Measurements from ENCODE around the gene IGSF3. TPM values are rescaled to one million over a fixed set of nuclear protein-coding genes. Genes with fewer than 3 reads are reported as not detected.
A peak's percentile ranks its signal among the peaks of the same experiment; 100 is the strongest.
"Not testable (repeated sequence)": the region's sequence is repeated elsewhere in the genome, so short reads cannot be mapped to it uniquely, and the experiment has no call there.

Gene IGSF3
- total RNA-seq, 4 donors from 2014 or later, result 1.7 to 8.5 (median 5.1) TPM

DNA sequence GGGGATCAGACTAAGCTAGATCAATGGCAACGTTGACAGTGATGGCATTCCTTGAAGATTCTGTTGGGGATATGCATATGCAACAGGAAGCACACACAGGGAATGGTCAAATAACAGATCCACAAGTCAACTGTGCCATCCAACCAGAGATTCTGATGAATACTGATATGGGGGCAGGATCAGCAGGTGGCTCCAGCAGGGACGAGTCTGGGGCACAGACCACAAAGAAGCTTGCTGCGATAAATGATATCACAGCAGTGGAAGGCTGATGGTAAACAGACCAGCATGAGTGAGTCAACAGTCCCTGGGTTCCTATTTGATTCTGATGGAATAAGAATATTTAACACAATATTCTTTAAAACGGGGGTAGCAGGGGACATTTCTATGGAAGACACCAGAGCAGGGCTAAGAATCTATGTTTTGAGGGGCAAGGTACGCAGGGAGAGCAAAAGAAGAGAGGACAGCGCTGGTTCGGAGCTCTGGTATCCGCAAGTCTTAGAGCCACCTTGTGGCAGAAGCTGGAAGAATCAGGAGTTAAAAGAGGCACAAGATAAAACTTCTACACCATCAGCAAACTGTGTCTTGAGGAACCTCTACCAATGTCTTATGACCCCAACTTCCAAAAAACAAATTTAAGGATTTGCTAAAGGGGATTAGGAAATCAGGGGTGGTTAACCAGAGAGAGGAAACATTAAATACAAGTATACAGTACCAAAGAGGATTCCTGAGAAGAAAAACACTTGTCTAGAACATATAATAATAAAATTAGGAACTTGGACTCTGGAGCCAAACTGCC is 71.4 kb downstream of the IGSF3 start:
- not testable (repeated sequence) for H3K4me3 ChIP-seq, H3K9me3 ChIP-seq, H3K4me1 ChIP-seq, H3K27me3 ChIP-seq, H3K36me3 ChIP-seq, H3K27ac ChIP-seq
- TF ChIP-seq, protein P1, sequence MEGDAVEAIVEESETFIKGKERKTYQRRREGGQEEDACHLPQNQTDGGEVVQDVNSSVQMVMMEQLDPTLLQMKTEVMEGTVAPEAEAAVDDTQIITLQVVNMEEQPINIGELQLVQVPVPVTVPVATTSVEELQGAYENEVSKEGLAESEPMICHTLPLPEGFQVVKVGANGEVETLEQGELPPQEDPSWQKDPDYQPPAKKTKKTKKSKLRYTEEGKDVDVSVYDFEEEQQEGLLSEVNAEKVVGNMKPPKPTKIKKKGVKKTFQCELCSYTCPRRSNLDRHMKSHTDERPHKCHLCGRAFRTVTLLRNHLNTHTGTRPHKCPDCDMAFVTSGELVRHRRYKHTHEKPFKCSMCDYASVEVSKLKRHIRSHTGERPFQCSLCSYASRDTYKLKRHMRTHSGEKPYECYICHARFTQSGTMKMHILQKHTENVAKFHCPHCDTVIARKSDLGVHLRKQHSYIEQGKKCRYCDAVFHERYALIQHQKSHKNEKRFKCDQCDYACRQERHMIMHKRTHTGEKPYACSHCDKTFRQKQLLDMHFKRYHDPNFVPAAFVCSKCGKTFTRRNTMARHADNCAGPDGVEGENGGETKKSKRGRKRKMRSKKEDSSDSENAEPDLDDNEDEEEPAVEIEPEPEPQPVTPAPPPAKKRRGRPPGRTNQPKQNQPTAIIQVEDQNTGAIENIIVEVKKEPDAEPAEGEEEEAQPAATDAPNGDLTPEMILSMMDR (IDR thresholded peaks at IDR 0.05), result peak; percentile 32 to 68 (median 48)
- WGBS, 2 donors (ENCODE audit: low coverage in 1 of 2), result 7 to 11% methylated on average over 8 of the region's 8 CpGs
- ATAC-seq, result peak; percentile 74

DNA sequence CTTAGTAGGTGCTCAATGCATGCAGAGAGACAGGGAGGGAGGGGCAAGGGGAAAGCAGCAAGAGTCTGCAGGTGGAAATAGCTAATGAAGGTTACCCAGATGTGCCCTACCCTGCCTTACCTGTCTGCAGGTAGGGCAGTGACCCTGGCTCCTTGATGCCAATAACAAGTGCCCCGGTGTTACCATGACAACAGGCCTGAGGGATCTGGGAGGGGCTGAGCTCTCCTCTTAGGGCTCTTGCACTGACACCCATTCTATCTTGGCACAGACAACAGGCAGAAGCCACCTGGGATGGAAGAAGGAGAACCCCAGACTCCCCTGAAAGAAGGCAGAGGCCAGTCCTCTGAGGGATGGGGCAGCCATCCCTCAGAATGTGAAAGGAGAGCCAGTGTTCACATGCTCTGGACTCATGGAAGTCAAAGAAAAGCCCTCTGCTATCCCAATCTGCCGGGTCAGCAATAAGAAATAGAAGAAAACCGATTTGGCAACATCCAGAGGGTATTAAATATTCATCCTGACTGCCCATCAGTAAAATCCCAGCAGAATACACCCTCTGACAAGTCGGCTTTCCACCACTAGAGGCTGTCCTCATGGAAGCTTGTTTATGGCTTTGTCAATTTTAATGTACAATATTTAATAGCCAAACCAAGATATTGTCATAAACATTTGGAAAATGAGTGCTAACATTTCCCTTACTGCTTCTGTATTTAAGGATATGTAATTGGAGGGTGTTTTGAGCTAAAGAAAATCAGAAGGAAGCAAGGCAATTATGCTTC is 72.3 kb downstream of the IGSF3 start:
- not testable (repeated sequence) for ATAC-seq
- WGBS, 2 donors (ENCODE audit: low coverage in 1 of 2), result 68% methylated on average over 2 to 3 of the region's 4 CpGs

DNA sequence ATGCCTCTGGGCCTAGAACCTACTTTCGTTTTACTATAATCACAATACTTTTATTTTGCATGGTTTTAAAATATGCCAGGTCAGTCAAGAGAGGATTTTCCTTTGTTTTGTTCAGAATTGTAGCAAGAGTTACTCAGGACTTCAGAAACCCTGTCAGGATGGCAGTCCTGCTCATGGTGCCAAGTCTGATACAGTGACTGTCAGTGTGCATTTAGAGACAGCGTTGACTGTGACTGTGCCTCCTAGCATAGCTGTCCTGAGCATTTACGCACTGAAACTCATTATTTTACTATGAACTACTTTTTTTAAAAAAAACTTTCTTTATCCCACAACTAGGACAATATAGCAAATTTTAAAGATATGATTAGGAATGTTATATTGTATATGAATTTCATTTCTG is 73.6 kb downstream of the IGSF3 start:
- H3K27ac ChIP-seq, H3K36me3 ChIP-seq, H3K4me1 ChIP-seq, ATAC-seq, H3K4me3 ChIP-seq, H3K9me3 ChIP-seq, H3K27me3 ChIP-seq: not testable (repeated sequence)
- WGBS, 2 donors (ENCODE audit: low coverage in 1 of 2), result 93 to 100% methylated on average over 2 to 3 of the region's 3 CpGs

More for the DNA sequence above, 72.3 kb downstream of the IGSF3 start:
- H3K4me1 ChIP-seq, H3K4me3 ChIP-seq, H3K27me3 ChIP-seq, H3K36me3 ChIP-seq, H3K27ac ChIP-seq, H3K9me3 ChIP-seq: not testable (repeated sequence)

DNA sequence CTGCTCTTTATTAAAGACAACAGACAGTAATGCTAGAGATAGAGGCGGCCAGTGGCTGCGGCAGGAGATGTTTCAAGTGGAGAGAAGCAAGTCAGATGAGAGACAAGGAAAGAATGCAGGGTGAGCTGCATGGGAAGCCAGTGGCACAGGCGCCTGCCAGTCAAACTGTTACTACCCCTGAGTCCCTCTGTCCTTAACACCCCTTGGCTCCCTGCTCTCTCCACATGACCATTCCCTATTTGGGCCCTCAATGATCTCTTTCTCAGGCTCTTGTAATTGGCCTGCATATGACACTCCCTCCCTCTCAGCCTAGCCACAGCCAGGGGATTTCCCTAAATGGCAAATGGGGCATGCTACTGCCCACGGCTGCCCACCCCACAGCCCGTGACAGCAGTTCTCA is 74.1 kb downstream of the IGSF3 start:
- not testable (repeated sequence) for H3K27ac ChIP-seq, ATAC-seq, H3K9me3 ChIP-seq, H3K27me3 ChIP-seq, H3K36me3 ChIP-seq, H3K4me1 ChIP-seq, H3K4me3 ChIP-seq
- 100% methylated on average over 3 of the region's 5 CpGs; no CpG with 5 or more reads in 1 of the 2 donors for WGBS, 2 donors (ENCODE audit: low coverage in 1 of 2)

DNA sequence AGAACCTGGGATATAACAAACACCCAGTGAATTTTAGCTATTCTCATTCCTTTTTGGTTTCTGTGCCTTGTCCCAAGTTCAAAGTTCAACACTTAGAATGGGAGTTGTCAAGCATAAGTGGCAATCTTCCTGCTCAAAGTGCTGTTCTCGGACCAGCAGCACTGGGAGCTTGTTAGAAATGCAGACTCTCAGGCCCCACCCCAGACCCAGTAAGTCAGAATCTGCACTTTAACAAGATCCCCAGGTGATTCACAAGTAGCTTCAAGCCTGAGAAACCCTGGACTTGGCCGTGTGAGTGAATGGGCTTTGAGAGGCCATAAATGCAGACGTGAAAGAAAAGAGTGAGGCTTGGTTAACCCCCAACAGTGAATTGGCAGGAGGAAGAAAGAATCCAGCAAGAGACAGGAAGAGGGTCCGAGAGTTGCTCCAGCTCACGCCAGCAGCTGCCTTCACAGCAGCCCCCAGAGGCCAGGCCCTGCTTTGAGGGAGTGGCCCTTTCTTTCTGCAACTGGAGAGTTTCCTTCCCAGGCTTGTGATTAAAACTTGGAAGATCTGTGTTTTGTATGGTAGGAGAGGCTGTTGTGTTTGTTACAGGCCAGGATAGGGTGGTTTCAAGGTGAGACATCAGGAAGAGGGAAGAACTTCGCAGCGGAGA is 75.5 kb downstream of the IGSF3 start:
- not testable (repeated sequence) for H3K27ac ChIP-seq, ATAC-seq, H3K4me1 ChIP-seq, H3K27me3 ChIP-seq, H3K9me3 ChIP-seq, H3K4me3 ChIP-seq, H3K36me3 ChIP-seq
- 93 to 96% methylated on average over 3 to 5 of the region's 7 CpGs for WGBS, 2 donors (ENCODE audit: low coverage in 1 of 2)

DNA sequence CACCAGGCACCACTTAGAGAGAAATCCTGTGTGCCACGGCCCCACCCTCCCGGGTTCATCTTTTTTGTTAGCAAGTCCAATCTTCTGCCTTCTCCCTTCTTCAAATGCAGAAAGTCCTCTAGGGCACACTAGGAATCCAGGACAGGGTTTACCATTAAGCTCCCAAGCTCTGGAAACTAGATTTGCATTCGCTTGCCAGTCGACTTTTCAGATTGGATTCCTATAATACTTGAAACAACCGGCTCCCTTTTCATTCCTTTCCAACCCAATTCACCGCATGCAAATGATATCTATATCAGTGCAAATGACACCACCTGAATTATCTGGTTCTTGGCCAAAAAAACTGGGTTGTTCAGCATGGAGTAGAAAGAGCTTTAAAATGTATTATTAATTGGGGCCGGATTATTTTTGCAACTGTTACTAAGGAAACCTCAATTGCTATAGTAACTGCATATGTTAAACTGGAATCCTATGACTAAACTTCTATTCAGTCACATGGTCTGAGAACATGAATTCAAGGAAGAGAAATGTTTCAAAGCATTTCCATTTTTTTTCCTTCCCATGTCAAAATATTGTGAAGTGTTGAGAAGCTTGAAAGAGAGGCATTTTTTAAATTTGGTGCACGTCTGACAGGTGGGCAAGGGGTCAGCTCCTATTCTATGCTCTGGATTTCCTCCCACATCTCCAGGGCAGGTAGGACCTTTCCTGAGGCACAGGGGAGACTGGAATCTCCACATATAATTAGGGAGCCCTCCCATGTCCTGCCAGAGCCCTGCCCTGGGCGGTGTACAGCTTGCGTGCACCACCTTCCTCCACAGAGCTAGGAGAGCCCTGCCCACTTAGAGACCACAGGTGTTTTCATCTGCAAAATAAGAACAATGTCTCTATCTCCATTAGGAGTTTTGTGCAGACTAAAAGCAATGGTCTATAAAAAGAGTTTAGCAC is 76.3 kb downstream of the IGSF3 start:
- ATAC-seq, result not testable (repeated sequence)
- 80 to 100% methylated on average over 1 of the region's 10 CpGs for WGBS, 2 donors (ENCODE audit: low coverage in 1 of 2)

DNA sequence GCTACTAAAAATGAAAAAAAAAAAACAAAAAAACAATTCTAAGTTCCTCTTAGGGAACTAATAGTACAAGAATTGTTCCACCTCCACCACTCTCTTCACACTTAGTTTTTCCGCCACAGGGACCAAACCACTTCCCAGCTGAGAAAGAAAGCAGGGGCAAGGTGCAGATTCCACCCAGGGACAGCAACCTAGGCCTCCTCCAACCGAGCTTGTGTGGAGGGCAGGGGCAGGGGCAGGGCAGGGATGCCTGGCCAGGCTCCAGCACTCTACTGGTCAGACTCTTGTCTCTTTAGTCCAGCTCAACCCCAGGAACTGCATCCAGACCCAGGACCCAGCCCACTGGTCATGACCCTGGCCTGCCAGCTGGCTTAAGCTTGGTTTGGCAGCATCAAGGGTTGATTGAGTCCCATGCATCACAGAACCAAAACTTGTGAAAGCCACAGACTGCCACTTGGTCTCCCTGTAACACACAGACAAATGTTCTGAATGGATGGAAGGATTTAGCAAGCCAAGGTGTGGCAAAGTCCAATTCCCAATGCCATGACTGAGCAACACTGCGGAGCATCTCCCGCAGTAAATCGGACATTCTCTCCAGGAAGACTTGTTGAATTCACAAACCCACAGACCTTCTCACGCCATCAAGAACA is 77.1 kb downstream of the IGSF3 start:
- not testable (repeated sequence) for ATAC-seq, H3K4me3 ChIP-seq, H3K27ac ChIP-seq, H3K27me3 ChIP-seq, H3K36me3 ChIP-seq, H3K9me3 ChIP-seq, H3K4me1 ChIP-seq
- no CpG with 5 or more reads among the region's 6 CpGs for WGBS, 2 donors (ENCODE audit: low coverage in 1 of 2)

More for the DNA sequence above, 76.3 kb downstream of the IGSF3 start:
- not testable (repeated sequence) for H3K27ac ChIP-seq, H3K27me3 ChIP-seq, H3K4me3 ChIP-seq, H3K9me3 ChIP-seq, H3K4me1 ChIP-seq, H3K36me3 ChIP-seq

DNA sequence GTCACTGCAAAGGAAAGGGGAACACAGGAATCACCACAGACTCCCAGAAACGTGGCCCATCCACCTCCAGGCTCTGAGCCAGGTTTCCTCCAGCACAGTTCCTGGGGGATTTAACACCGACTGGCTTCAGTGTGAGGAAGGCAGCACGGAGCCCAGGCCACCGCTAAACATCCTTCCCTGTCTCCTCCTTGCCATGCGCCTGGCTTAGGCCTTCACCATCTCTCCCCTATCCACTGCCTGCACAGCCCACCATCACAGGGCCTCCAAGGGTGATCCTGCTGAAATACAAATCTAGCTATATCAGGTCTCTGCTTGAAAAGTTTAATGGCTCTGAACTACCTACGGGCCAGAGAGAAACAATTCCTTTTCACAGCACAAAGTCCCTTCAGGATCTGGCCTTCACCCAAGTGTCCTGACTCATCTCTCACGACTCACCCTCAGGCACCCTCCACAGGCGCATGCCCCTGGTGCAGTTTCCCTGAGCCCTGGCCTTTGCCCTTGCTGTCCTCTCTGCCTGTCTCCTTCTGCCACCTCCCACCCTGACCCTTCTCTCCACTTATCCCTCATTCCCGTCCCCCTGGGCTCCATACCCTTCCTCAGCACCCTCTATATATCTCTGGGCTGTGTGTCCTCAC is 78.3 kb downstream of the IGSF3 start:
- H3K36me3 ChIP-seq, ATAC-seq, H3K4me3 ChIP-seq, H3K27ac ChIP-seq, H3K27me3 ChIP-seq, H3K9me3 ChIP-seq, H3K4me1 ChIP-seq: not testable (repeated sequence)
- WGBS, 2 donors (ENCODE audit: low coverage in 1 of 2), result 40 to 66% methylated on average over 2 to 7 of the region's 9 CpGs
